Measurements from ENCODE around the gene HOXD11.

HOXD11 gene

DNA sequence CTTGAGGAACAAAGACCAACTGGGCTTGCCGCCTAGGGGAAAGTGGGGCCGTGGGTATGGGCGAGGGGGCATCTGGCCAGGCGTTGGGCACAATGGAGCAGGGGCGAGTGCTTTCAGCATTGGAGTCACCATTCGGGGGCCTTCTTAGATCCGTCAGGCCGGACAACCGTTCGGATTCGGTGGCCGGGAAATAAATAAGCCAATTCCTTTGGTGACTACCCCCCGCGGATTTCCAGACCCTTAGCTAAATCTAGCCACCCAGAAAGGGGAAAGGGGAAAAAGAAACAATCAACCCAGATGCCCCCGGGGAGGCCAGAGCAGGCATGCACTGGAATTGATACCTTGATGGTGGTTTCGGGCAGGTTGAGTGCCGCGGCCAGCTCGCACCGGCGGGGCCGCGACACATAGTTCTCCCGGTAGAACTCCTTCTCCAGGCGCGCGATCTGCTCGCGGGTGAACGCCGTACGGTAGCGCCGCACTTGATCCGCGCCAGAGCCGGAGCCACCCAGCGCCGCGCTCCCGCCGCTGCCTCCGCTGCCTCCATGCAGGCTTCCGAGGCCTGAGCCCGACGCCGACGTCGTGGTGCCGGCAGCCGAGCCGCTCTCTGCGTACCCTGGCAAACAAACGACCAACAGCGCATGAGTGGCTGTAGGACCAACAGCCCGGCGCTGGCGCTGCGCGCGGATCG, 25.1 kb upstream of the HOXD11 start:
- DNase-seq: no peak

DNA sequence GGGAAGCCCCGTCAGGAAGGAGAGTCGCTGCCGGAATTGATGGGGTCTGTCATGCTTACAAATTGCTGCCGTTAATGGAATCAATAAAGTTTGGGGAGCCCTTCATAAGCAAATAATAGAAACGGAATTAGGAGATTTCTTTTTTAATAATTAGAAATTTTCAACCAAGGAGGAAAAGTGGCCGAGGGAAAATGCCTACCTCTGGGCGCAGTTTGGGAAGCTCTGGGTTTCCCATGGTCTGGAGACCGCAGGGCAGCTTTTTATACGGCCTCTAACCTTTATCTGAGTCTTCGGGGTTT, 24.6 kb upstream of the HOXD11 start:
- DNase-seq: no peak

DNA sequence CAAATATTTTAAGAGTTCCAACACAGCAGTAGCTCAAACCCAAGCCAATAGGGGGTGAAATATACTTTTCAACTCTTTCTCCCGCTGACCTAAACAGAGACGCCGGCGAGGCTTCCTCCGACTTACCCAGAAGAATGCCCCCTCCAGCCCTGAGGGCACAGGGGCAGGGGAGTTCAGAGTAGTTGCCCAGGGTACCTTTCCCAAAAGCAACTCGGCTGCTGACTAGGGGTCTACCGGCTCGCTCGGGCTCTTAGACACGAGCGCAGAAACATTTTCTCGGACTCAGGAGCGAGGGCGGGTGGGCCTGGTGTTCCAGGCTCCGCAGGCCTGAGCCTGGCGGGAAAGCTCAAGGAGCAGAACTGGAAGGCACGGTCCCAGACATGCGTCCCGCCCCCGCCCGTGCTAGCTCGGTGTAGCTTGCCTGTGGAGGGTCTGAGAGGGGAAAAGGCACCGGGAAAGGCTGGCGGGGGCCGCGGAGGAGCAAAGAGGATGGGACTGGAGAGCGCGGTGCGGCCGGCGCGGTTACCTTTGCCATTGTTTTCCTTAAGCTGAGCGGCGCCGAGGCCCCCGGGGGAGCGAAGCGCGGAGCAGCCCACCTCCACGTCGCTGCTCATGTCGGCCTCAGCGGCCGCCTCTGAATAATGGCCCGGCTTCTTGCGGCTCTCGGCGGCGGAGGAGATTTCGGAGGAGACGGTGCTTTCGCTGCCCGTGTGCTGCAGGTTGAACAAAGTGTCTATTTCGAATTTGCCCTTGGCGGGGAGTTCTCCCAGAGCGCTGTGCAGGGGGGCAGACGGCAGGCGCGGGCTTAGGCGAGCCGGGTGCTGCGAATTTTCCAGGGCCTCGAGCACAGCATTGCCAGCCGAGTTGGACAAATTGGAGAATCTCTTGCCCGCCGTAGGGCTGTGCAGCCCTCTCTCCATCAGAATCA, 24.0 kb upstream of the HOXD11 start:
- no peak for DNase-seq

DNA sequence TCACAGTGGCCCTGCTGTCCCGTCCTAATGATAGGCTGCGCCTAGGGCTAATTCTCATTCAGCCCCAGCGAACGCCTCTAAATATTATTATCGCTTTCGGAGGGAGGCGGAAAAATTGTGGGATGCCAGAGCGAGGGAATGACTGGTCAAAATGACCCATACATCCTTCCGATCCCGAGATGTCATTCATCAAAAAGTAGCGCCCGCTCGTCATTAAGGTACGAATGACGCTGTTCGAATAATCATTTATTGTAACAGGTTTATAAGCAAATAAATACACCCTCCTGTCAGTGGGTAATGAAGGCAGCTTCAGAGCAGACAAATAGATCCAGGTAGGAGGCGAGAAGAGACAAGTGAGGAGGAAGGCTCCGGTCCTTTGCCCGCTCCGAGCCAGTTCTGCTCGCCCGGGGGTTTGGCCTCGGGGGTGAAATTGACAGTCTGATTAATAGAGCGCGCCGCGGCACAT, 23.3 kb upstream of the HOXD11 start, which contains the start of gene EVX2:
TSS of gene EVX2 (minus strand) at position 167 of the 466 bp plus-strand sequence. CDS start 186 bp downstream, outside the sequence.
- DNase-seq: no peak

DNA sequence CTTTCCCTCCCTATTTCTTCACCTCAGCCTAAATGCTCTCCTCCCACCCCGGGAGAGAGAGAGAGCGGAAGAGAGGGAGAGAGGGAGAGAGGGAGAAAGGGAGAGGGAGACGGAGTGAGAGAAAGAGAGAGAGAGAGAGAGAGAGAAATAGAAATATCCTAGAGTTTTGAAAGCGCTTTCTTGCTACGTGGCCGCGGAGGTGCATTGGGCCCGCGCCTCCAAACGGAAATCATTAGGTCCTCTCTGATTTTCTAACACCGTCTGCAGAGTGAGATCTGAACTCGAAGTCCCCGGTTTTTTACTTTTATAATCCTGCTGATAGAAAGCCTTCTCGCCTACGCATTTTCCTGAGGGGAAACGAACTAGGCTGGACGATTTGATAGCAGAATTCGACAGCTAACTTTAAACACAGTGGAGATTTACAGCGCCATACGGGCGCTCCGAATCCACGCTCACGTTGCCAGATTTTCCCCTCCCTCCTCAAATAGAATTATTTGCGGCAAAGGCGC, 22.4 kb upstream of the HOXD11 start:
- no peak for DNase-seq

DNA sequence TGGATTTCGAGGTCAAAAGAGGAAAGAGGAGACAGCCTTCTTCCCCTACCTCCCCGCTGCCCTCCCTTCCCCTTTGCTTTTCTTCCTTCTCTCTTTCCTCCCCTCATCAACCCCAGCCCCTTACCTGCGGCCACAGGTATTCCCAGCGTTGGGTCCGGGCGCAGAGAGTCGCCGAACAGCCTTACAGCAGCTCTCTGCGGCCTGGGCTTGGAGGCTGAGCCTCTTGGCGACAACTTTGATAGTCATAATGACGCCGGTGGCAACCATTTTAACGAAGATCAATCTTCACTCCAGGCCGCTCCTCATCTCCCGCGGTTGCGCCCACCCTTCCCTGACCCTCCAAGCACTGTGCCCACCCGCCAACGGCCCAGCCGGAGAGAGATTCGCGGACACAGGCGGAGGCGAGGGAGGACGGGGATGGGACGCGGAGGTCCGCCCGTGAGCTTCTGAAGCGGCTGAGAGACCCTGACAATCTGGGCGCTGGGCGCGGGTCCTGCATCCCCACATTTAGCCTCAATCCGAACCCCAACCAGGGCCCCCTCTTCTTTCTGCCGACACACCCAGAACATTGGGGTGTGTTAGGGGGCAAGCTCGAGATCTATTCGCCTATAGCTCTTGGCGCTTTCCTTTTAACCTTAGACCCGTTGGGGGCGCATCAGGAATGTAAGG, 21.8 kb upstream of the HOXD11 start:
- DNase-seq: no peak

DNA sequence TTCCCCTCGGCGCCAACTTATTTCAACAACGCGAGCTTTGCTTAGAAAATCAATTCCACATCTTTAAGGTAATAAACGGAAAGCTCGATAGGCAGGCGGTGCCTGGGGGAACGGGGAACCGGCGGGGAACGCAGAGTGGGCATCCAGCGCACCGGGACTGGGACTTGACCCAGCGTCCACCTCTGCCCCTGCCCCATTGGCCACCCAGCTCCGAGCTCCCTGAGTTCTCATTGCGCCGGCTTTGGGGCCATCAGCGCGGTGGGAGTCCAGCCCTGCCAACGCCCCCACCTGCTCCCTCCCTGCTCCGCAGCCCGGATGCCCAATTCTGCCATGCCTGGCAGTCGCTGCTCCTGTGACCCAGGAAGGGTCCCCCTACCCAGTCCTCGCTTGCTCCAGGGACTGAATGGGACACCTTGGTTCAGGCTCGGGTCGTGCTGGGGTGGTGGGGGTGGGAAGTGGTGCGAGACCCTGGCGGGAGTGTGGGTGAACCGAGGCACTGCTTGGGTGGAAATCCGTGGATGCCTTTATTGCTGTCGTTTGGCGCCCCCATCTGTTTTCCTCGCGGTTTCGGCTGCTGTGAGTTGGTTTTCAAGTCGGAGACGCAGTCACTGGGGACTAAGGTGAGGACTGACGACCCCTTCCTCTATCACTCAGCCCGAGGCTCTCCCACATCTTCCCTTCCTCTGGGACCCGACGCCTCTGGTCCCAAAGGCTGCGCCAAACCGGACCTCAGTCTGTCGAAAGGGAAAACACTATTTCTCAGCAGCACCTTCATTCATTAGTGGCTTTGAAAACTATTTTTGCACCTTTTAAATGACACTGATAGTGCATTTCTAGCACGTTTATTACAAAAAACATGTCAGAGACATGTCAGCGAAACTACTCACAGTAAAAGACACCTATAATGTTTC, 21.0 kb upstream of the HOXD11 start:
- no peak for DNase-seq

DNA sequence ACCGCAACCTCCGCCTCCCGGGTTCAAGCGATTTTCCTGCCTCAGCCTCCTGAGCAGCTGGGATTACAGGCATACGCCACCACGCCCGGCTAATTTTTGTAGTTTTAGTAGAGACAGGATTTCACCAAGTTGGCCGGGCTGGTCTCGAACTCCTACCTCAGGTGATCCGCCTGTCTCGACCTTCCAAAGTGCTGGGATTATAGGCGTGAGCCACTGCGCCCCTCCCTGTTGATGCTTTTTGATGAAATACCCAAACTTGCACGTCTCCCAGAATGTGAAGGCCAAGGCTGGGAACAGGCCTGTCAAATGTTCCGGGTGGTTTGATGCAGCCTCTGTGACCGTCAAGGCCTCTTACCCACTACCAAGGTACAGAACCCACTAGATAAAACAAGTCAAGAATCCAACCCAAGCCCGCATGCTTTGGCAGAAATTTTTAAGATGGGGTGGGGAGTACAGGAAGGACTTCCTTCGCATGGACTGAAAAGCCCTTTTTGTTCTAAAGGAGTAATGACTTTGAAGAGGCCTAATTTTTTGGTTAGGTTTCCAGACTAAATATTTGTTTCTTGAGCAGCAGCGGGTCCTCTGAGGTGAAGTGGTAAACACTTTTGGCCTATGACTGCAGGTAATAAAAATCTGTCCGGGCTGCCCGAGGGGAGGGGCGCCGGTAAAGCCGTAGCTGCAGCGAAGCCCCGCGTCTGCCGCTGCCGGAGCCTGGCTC, 19.6 kb upstream of the HOXD11 start:
- DNase-seq: no peak

DNA sequence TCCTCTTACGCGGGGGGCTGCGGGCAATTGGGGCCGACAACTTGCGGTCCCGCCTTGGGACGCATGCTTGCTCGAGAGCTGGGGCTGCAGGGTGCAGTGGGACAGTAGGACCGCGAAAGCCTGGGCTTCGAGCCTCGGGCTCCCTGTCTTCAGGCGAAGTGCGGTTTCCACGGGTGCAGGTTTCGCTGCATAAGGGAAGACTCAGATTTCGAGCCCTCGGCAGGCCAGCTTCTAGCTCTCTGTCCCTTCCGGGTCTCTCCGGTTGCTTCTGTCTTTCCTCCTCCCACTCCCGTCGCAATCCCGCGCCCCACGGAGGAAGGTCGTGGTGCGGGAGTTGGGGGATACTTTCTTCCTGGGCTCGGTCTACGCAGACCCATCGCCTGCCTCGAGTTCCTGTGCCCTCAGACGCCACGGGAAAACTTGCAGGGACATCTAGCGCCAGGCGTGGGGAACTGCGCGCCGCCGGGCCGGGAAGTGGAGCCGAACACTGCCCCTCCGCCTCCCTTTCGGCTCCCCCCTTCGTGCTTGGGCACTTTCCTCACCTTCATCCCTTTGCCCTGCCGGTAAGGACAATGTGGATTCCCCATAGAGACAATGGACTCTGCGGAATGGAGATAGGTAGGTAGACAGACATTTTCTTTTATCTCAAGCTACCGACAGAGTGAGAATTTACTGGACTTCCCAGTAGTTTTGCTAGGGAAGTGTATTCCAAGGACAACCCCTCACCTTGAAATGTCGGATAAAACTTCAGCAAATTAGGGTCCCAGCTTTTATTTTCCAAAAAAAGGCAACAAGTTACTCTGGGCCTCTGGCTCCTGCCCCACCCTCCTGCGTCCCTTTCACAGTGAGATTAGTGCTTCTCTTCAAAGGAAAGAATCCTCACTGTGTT, 18.8 kb upstream of the HOXD11 start:
- peak; percentile 45 for DNase-seq

DNA sequence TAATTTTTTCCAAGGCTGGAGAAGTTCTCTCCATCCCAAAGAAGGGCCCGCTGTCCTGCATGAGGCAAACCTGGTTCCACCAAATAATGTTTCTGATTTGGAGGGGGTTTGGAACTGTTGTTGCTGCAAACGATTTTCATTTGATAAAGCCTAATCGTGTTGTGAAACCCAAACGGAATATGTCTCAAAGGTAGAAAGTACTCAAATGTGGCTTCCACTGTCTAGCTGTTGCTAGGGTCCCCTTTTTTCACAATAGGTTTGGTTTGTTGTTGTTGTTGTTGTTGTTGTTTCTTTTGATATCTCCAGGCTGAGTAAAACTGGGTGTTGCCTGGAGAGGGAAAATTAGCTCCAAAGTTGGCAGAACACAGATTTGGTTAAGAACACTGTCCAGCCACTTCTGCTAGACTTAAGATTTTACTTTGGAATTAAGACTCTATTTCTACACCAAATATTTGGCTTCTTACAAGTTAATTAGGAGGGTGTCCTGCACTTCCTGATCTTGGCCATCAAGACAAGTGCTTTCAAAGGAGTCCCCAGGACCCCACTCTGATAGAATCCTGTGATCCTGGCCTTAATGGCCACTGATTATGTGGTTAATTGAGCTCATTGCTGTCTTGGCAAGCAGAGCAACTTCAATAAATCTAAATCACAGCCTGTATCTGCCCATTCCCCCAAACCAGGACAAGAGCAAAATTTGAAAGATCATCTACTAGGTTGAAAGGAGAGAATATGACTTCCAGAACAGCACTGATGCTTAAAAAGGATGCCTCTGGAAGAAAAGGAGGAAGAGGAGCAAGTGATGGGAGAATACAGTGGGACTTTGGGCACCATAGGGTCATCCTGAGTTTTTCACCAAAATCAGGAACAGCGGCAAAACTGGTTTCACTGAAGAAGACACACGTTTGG, 17.9 kb upstream of the HOXD11 start:
- no peak for DNase-seq

DNA sequence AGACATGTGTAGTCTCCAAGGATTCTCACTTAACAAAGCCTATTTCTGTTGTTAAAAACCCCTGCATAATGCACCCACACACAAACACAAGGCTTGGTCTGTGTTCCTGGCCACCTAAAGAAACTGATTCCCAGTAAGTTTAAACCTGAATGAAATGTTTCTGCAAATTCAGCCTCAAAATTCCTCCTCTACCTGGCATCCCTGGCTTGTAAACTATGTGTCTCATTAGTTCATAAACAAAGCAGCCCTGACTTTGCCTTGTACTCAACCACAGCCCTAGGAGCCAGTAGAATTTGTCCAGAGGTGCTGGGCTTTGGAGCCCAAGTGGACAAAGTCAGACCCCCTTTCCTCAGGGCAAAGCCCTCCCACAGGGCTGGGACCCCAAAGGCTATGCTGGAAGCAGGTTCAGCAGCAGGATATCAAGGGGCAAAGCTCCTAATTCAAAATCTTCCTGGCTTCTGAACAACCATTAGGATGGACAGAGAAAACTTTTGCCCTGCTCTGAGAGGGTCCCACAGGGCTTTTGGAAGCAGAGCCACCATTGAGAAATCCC, 17.2 kb upstream of the HOXD11 start:
- DNase-seq: no peak

DNA sequence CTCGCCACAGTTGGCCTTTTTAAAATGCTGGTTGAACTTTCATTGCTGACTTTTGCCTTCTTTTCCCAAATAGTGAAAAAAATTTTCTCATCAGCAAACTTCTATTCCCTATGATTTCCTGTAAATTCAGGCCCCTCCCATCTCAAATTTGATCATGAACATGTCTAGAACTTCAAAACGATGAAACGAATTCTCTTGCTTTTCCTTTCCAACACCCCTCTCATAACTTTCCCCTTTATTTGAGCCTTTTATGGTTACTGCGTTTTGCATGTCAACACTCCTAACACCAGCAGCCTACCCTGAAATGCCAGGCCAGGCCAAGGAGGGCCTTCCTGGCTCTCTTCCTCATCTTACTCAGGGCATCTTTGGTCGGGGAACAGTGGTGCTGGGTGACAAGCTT, 16.2 kb upstream of the HOXD11 start:
- DNase-seq: no peak

DNA sequence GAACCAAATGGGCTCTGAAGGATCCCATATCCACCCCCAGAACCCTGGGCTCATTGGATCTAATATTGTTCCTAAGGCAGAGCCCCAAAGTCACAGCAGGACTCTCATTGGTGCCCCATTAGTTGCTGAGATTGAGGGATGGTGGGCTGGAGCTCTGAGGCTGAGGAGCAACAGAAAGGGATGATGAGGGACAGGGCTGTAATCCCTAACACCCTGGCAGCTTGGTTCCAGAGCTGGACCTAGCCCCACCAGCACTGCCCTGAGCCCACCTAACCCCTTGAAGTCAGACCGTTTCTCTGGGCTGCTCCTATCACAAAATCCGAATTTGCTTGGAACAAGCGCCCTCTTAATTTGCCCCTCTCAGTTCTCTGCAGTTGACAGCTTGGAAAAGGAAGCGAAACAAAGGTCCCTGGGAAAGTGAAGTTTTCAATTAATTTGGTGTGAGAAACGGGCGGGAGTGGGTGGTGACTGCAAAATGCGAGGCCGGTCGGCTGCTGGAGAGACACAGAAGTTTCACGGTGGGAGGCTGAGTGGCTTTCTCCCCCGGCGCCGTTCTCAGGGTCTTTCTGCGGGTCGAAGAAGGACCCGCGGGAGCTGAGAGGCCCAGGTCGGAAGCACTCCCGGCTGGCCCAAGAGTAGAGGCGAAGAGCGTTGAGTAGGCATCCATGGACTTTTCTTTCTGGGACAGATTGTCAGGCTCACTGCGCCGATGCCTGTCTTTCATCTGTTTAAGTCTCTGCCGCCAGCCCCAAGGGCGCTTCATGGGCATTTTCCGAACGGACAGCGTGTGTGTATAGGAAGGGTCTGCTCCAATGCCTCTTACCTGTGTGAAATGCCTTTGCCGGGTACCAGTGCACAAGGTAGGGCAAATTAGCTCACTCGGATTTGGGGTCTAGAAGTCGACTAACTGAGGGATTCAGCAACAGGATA, 15.5 kb upstream of the HOXD11 start:
- no peak for DNase-seq

DNA sequence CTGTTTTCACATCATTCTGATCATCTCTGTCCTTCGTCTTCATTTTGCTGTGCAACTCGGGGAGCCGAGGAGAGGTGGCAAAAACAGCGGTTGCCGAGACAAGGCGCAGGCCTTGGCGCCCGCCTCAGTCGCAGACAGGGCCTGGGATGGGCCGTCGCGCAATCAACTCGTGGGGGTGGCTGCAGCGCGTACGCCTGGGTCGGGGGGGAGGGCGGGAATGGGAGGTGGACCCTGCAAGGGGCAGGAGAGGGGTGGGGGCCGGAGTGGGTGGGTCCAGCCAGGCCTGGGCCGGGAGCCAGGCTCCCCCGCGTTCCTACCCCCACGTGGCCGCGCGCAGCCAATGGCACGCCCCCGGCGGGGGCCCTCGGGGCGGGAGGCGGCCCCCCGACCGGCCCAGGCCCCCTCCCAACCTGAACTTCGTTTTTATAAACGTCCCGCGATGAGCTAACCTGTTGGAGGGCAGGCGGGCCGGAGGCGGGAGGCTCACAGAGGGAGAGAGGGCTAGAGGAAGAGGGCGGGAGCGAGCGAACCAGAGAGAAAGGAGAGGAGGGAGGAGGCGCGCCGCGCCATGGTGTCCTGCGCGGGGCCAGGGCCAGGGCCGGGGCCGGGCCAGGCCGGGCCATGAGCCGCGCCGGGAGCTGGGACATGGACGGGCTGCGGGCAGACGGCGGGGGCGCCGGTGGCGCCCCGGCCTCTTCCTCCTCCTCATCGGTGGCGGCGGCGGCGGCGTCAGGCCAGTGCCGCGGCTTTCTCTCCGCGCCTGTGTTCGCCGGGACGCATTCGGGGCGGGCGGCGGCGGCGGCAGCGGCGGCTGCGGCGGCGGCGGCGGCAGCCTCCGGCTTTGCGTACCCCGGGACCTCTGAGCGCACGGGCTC, 14.6 kb upstream of the HOXD11 start, which contains the start of gene HOXD13:
TSS of gene HOXD13 (plus strand) at position 452 of the 875 bp plus-strand sequence. CDS start at position 622, 170 bp downstream.
- DNase-seq: no peak

DNA sequence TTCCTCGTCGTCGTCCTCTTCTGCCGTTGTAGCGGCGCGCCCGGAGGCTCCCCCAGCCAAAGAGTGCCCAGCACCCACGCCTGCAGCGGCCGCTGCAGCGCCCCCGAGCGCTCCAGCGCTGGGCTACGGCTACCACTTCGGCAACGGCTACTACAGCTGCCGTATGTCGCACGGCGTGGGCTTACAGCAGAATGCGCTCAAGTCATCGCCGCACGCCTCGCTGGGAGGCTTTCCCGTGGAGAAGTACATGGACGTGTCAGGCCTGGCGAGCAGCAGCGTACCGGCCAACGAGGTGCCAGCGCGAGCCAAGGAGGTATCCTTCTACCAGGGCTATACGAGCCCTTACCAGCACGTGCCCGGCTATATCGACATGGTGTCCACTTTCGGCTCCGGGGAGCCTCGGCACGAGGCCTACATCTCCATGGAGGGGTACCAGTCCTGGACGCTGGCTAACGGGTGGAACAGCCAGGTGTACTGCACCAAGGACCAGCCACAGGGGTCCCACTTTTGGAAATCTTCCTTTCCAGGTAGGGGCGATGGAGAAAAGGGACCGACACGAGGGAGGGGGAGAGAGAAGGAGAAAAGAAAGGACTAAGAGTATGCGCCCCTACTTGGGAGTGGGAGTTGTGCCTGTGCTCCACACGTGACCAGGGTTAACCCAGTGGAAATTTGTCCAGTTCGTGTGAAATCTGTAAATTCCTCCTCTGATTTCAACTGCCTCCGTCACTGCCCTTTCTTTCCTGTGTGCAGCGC, 13.8 kb upstream of the HOXD11 start:
- DNase-seq: no peak

DNA sequence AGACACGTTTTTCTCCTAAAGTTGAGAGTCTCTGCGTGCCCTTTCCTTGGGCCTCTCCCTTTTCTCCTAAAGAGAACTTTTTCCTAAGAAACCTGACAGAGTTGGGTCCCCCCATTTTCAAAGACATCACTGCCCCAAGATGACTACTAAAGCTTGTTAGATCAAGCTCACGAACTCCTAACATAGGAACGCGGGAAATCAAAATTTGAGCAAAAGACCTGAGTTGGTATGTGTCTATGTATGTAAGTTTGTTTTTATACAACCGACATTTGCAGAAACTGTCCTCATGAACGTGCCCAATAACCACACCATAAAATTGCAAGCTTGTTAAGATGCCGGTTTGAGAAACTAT, 13.2 kb upstream of the HOXD11 start:
- DNase-seq: no peak
